GM18517 (cell line): Measurements from ENCODE around the gene RTCB.

Source experiments
- ATAC-seq: cut with Tn5 transposase; IDR thresholded peaks from one replicate; pipeline ENCODE4 v1.9.1; 2021; ENCODE audit warnings: mild to moderate bottlenecking, moderate library complexity; ENCODE audit not compliant: unreplicated experiment

The RTCB gene

GRCh38 chr22:32341122-32341740 is 70.8 kb downstream of the RTCB start:
- no peak for ATAC-seq

- no peak for ATAC-seq
Measured at GRCh38 chr22:32340411-32340810, 71.6 kb downstream of the RTCB start.

- ATAC-seq: no peak
Measured at GRCh38 chr22:32339190-32340012, 72.6 kb downstream of the RTCB start.

GRCh38 chr22:32338757-32339156 is 73.3 kb downstream of the RTCB start:
- no peak for ATAC-seq
